Measurements from ENCODE around the gene RNASEH1.

Gene RNASEH1, protein sequence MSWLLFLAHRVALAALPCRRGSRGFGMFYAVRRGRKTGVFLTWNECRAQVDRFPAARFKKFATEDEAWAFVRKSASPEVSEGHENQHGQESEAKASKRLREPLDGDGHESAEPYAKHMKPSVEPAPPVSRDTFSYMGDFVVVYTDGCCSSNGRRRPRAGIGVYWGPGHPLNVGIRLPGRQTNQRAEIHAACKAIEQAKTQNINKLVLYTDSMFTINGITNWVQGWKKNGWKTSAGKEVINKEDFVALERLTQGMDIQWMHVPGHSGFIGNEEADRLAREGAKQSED

DNA sequence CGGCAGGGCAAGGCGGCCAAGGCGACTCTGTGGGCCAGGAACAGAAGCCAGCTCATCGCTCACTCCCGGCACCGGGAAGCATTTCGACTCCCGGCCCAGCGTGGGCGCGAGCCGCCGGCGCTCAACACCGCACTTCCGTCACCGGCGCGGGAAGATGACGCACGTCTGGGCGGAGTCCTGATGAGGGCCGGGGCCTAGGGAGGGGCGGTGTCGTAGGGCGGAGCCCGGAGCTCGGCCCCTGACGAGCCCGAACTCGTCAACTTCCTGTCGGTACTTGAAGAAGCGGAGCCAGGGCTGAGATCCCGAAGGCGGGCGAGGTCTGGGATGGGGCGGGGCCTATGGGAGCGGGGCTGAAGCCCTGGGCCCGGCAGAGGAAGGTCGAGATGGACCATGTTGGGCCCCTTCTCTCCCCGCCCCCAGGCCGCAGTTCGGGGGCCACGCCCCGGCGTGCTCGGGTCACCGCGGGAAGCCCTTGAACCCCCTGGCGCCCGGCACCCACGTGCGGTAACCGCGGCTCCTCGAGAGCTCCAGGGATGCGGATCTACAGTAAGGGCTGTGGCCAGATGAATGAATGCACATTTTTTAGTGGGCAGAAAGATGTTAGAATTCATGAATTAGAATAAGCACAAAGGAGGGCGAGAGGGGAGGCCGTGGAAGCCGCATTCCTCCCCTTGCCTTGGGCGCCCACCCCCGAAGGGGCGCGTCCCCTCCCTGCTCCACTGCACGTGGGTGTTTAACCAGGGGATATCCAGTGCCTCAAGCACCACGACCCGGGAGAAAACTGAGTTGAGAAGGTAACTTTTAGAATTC lies at the start of gene RNASEH1:
Gene RNASEH1 (minus strand): TSS at position 129 of the 810 bp plus-strand sequence. CDS start 73 bp downstream, at position 56.
- peak; percentile 100 for DNase-seq (ENCODE audit: low spot score)
- in situ Hi-C loops (cut with MboI; ENCODE audit: low pct_unique_long_range_greater_than_20kb, low sequenced_read_pairs, unreplicated experiment) = no loop called here
- TF ChIP-seq, protein P1, sequence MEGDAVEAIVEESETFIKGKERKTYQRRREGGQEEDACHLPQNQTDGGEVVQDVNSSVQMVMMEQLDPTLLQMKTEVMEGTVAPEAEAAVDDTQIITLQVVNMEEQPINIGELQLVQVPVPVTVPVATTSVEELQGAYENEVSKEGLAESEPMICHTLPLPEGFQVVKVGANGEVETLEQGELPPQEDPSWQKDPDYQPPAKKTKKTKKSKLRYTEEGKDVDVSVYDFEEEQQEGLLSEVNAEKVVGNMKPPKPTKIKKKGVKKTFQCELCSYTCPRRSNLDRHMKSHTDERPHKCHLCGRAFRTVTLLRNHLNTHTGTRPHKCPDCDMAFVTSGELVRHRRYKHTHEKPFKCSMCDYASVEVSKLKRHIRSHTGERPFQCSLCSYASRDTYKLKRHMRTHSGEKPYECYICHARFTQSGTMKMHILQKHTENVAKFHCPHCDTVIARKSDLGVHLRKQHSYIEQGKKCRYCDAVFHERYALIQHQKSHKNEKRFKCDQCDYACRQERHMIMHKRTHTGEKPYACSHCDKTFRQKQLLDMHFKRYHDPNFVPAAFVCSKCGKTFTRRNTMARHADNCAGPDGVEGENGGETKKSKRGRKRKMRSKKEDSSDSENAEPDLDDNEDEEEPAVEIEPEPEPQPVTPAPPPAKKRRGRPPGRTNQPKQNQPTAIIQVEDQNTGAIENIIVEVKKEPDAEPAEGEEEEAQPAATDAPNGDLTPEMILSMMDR (IDR thresholded peaks at IDR 0.05; ENCODE audit: extremely low read depth, insufficient read depth, missing control alignments) = no peak

DNA sequence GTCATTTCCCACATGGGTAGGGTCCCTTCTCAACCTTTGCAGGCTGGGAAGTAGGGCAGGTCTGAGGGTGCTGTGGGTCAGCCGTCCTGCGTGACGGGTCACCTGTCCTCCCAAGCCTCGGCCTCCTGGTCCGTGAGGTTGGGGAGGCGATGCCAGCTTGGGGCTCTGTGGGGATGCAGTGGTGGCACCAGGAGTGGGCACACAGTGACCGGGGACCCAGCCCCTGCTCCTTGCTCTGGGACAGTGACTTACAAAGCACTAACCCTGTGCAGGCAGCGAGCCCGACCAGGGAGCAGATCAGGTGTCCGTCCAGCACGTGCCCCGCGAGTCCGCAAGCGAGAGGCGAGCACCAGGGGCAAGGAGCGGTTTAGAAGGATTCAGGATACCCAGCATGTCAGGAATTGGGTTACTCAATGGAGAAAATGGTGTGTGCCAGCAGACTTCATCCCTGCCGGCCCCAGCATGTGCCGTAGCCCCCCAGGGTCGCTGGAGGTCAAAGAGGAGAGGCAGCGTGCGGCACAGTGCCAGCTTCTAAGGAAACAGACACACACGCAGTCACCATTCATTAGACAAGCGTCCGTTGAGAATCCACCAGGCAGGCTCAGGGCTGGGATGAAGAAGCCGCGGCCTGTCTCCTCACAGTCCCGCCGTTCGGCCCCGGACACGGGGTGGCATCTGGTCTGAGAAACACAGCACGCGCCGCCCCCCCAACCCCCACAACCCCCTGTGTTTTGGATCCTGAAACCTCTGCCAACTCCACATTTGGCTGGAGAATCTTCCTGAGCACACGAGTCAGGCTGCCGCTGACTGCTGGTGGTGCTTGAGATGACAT lies 48.5 kb upstream of the RNASEH1 start:
- DNase-seq (ENCODE audit: low spot score) = no peak
- TF ChIP-seq, protein P1 (IDR thresholded peaks at IDR 0.05; ENCODE audit: extremely low read depth, insufficient read depth, missing control alignments) = no peak
- in situ Hi-C loops (cut with MboI; ENCODE audit: low pct_unique_long_range_greater_than_20kb, low sequenced_read_pairs, unreplicated experiment) = no loop called here

DNA sequence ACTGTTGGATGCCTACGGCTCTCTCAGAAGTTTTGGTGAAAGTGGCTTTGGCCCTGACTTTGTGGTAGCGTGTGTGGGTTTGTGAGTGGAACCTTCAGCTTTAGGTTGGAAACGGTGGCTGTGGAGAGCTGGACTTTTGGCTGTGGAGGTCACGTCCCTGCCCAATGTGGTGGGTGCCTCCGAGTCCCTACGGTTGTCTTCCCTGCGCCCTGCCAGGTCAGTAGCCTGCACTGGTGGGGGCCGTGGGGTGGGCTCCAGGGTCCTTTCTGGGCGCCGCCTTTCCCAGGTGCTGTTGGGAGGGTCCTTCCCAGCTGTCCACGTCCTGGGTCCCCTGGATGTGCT lies 47.9 kb upstream of the RNASEH1 start:
- TF ChIP-seq, protein P1 (IDR thresholded peaks at IDR 0.05; ENCODE audit: extremely low read depth, insufficient read depth, missing control alignments) = no peak
- DNase-seq (ENCODE audit: low spot score) = no peak
- in situ Hi-C loops (cut with MboI; ENCODE audit: low pct_unique_long_range_greater_than_20kb, low sequenced_read_pairs, unreplicated experiment) = no loop called here

DNA sequence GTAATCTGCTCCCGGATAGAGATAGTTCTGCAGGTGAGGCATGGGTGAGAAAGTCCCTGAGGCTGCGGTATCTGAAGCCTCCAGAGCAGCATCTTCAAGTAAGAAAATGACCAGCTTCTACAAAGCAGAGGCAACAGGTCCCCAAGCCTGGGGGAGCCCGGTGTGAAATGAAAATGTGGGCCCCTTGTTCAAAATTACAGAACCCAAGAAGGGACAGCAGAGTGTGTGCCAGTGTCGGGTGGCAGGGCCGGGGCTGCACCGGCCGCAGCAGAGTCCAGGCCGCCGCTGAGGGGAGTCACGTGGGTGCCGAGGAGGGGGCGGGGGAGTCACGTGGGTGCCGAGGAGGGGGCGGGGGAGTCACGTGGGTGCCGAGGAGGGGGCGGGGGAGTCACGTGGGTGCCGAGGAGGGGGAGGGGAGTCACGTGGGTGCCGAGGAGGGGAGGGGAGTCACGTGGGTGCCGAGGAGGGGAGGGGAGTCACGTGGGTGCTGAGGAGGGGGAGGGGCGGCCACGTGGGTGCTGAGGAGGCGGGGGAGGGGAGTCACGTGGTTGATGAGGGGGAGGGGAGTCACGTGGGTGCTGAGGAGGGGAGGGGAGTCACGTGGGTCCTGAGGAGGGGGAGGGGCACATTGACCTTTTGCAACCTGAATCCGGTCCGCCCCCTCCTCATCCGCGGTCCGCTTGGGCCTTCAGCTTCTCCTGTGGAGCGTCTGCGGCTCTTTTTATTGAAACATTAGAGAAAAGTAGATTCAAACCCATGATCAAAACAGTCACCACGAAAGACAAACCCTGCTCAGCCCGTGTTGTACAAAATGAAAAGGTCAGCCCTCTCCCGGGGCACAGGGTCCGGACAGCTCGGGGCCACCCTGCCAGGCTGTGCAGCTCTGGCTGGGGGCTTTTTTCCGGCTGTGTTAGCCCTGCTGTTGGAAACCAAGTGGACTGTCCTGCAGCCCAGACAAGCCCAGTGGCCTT lies 47.1 kb upstream of the RNASEH1 start:
- in situ Hi-C loops (cut with MboI; ENCODE audit: low pct_unique_long_range_greater_than_20kb, low sequenced_read_pairs, unreplicated experiment) = no loop called here
- TF ChIP-seq, protein P1 (IDR thresholded peaks at IDR 0.05; ENCODE audit: extremely low read depth, insufficient read depth, missing control alignments) = no peak
- peak; percentile 55 for DNase-seq (ENCODE audit: low spot score)

DNA sequence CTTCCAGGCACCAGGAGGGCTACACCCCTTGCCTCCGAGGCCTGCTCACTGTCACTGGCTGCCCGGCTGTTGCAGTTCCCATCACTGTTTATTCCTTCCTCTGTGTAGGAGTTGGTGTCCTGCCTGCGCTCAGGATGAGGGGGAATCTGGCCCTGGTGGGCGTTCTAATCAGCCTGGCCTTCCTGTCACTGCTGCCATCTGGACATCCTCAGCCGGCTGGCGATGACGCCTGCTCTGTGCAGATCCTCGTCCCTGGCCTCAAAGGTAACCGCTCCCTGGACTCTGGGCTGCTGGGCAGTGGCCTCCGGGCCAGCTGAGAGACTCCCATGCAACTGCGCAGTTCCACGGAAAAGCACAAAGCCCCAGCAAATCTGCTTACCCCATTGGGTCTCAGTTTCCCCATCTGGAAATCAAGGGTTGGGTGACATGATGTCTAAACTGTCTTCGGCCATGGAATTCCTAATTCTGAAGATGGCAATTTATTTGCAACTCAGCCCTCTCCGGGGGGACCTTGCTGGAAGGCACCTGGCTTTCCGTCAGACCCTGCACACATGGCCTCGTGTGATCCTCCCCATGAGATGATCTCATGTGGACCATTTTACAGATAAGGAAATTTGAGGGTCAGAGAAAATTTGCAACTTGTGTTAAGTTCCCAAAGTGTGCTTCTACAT lies 46.2 kb upstream of the RNASEH1 start:
- TF ChIP-seq, protein P1 (IDR thresholded peaks at IDR 0.05; ENCODE audit: extremely low read depth, insufficient read depth, missing control alignments) = no peak
- in situ Hi-C loops (cut with MboI; ENCODE audit: low pct_unique_long_range_greater_than_20kb, low sequenced_read_pairs, unreplicated experiment) = no loop called here
- no peak for DNase-seq (ENCODE audit: low spot score)
